Effector CD4-positive, alpha-beta T cell (primary cell): ENCODE measurements around the gene RAB3A.

Experiments used
- DNase-seq: peaks from one replicate; pipeline ENCODE4 v3.0.0-alpha.2; 2020
- total RNA-seq: gene quantifications from one replicate; lab custom pipeline; 2026; lab: John Stamatoyannopoulos, UW

Gene RAB3A, protein sequence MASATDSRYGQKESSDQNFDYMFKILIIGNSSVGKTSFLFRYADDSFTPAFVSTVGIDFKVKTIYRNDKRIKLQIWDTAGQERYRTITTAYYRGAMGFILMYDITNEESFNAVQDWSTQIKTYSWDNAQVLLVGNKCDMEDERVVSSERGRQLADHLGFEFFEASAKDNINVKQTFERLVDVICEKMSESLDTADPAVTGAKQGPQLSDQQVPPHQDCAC
- total RNA-seq = 4.3 reads per million, percentile 17 among the genes with 10 or more reads in this experiment

DNA sequence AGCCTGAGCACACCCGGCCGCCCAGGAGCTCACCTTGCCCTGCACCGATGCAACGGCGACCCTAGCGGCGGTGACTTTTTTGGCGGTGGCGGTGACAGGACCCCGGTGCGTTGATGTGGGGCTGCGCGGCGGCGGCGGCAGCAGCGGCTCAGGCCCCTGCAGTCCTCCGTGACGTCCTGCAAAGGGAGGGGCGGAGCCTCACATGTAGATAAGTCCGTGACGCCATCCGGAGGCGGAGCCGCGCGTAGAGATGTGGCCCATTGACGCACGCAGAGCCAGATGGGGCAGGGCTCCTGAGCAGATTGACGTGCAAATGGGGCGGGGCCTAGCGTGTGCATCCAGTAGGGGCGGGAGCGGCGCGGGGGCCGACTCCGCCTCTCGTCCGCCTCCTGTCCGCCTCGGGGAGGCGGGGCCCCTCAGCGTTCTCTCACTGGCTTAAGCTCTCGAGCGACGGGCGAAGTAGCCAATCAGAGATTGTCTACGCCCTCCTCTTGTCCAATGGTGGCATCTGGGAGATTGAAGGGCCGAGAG, at the start of gene RAB3A:
Gene RAB3A, minus strand, starts transcription at position 180 of the 531 bp plus-strand sequence. CDS start 1,302 bp downstream, outside the sequence.
- DNase-seq = peak; percentile 99

DNA sequence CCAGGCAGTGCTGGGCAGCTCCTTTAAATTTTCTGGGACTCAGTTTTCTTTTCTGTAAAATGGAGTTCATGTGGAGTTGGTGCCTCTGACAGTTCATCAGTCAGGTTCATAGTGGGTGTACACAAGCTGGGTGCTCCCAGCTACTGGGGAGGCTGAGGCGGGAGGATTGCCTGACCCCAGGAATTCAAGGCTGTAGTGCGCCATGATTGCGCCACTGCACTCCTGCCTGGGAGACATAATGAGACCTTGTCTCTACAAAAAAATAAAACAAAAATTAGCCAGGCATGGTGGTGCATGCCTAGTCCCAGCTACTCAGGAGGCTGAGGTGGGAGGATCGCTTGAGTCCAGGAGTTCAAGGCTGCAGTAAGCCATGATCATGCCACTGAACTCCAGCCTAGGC, 49.3 kb upstream of the RAB3A start:
- no peak for DNase-seq

DNA sequence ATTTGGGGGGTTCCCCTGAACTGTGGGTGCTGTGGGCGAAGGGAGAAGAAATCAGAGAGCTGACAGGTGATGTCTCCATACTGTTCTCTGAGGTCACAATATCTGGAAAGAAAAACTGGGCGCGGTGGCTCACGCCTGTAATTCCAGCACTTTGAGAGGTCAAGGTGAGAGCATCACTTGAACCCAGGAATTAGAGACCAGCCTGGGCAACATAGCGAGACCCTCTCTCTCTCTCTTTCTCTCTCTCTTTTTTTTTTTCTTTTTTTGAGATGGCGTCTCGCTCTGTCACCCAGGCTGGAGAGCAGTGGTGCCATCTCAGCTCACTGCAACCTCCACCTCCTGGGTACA, 48.5 kb upstream of the RAB3A start:
- no peak for DNase-seq

DNA sequence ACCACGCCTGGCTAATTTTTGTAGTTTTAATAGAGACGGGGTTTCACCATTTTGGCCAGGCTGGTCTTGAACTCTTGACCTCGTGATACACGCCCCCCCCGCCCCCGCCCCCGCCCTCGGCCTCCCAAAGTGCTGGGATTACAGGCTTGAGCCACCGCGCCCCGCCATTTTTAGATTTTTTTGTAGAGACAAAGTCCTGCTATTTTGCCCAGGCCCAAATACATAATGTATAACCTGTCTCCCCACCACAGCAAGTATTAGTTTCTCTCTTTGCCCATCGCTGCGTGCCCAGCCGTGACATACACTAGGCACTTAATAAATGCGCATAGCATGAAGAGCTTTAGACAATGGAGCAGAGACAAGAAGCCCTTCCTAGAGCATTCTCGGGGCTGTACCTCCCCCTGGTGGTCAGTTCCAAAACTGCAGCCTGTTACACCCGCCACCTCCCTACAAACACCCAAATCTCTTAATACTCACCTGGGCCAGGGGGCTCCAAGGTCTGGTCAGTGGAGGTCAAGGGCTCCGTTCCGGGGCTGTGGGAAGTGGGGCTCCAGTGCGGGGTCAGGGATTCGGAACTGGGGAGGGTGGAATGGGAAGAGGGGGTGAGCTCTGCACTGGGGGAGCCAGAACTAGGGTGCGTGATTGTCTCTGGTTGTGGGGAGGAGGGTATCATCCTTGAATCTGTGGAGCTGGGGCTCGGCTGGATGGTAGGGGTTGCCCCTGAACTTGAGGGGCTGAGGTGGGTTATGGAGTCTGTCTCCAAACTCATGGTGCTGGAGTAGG, 47.9 kb upstream of the RAB3A start:
- DNase-seq = peak; percentile 75

DNA sequence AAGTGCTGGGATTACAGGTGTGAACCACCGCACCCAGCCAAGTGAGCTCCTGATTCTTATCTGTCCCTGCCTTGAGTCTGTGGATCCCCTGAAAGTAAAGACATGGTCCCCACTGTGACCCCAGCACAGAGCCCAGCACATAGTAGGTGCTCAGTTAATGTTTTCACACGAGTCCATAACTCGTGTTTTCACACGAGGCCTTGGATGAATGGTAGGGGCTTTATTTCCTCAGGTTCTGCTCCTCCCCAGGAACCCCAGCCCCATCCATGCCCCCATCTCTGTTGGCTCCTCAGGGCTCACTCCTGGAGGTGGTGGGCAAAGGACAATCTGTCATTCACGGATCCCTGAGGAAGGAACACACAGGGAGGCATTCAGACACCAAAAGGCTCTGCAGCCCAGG, 46.0 kb upstream of the RAB3A start:
- no peak for DNase-seq

DNA sequence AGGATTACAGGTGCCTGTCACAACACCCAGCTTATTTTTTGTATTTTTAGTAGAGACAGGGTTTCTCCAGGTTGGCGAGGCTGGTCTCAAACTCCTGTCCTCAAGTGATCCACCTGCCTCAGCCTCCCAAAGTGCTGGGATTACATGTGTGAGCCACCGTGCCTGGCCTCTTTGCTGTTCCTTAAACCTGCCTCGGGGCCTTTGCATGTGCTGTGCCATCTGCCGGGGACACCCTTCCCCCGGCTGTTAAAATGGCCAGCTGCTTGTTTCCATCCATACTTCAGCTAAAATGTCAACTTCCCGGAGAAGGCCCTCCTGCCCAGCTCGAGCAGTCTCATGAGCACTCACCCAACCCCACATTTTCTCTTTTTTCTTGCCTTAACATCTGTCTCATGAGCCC, 41.5 kb upstream of the RAB3A start:
- DNase-seq = no peak

DNA sequence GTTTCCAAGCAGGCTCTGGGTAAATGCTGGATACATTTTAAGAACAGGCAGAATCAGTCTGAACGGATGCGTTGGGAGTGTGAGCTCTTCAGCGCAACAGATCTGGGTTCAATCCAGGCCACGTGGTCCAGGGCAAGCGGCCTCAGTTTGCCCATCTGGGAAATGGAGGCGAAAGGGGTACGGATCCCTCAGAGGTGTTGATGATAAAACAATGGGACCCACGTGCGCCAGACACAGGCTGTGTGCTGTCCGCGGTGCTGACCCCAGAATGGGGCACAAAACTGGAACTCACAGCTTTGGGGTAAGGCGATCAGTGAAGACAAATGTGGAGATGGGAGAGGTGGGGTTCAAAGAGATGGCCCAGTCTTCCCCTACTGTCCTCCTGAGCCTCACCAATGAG, 35.5 kb upstream of the RAB3A start:
- DNase-seq = no peak

DNA sequence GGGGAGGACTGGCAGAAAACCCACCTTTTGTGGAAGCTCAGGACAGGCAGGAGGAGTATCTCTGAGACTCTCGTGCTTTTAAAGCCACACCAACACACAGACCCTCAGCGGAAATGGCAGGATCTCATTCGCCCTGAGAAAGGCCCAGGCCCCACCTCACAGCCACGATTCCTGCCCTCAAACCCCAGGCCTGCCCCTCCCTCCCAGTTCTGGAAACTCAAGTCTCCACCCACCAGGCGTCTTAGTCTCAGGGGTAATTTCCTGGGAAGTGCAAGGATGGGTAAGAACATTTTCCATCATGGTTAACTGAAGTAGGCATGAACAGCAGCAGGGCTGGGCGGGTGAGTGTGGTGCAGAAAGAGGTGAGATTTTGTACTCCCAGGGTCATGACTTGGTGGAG, 30.4 kb upstream of the RAB3A start:
- no peak for DNase-seq

DNA sequence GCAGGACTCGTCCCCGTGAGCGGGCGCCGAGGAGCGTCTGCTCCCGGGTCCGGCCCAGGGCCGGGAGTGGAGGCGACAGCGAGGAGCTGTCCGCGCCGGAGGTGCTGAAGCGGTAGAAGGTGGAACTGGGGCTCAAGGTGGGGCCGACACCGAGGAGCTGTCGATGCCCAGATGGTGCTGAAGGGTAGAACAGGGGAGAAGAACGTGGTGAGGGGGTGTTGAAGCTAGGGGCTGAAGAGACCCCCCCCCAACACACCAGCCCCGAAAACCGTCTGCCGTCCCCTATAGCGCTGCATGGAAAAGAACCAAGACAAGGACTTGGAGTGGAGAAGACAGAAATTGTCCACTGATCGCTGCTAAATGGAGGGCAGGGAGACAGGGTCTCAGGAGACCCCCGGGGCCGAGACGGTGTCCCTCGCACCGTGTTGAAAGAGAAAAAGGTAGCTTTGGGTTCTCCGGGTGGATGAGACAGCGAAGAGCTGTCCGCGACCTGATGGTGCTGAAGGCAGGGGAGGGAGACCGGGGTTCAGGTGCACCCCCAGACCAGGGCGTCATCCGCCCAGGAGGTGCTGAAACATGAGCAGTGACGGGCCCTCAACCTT, 29.5 kb upstream of the RAB3A start:
- peak; percentile 35 for DNase-seq

DNA sequence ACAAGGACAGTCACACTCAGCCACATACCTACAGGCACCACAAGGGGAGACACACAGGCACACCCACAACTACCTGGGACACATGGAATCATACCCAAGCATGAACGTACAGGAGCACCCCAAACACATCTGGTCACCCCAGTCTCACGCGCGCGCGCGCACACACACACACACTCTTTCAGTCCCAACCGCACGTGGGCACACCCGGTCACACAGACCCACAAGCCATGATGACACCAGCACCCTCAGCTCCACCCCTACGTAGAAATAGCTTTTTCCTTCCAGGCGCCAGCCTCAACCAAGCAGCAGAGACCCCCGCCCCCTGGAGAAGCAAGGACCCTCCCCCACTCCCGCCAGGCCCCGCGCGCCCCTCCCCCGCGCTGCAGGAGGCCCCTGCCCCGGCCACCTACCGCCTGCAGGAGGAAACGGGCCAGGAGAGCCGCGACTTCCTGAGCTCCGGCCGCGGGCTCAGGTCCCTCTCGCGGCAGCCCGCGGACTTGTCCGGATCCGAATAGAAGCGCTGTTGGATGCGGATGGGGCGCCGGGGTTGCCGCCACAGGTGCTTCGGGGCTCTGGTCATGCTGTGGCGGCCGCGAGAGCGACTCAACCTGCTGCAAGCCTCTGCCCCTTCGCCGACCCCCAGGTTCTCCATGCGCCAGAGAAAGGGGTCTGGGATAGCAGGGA, 28.8 kb upstream of the RAB3A start:
- DNase-seq = no peak

DNA sequence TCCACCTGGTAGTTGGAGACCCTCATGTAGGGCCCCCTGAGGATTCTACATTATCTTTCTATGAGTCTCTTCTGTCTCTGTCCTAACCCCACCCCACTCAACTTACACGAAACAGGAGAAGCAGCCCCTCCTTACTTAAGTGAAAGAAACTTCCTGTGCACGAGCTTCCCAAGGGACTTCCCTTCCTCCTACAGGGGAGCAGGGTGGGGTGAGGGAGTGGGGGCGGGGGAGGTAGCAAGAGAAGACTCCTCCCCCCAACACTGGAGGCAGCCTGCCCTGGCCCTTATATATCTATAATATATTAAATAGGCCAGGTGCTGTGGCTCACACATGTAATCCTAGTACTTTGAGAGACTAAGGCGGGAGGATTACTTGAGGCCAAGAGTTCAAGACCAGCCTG, 27.9 kb upstream of the RAB3A start:
- no peak for DNase-seq

DNA sequence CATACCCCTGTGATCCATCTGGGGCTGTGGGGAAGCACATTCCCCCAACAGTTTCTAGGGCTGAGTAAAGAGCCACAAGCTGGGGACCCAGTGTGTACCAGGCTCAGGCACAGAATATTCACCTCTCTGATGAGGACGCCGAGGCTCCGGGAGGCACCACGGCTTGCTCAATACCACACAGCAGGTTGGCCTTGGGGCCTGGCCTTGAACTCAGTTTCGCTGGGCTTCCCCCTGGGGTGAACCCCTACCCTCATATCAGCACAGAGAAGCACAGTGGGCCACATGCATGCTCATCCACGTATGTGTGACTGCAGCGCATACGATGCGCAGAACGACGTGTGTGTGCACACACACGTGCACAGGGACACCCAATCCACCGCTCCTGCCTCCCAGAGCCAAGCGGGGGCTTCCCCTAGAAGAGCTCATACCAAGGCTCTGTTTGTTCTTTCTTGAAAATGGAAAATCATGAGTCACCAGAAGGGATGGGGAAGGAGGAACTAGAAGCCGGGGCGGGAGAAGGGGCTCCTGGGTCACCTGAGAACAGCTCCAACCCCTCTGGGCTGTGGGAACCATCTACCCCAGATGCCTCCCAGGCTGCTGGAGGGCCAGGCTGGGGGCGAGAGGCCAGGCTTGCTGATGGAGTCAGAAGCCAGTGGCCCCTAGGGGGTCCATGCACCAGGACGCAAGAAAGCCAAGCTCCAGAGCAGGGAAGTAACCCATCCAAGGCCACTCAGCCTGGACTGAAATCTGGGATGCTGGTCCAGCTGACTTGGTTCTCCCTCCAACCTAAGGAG, 27.3 kb upstream of the RAB3A start:
- DNase-seq = no peak

DNA sequence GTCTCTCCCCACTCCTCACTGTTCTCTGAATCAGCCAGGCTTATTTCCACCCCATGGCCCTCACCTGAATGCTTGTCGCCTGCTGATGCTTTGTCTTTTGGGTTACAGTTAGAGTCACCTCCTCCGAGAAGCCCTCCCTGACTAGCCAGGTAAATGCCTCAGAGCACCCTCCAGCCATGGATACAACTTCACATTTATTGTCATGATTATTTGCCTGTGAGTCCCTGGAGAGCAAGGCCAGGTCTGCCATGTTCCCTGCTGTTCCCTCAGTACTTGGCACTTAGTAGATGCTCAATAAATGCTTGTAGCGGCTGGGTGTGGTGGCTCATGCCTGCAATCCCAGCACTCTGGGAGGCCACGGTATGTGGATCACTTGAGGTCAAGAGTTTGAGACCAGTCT, 26.1 kb upstream of the RAB3A start:
- no peak for DNase-seq

DNA sequence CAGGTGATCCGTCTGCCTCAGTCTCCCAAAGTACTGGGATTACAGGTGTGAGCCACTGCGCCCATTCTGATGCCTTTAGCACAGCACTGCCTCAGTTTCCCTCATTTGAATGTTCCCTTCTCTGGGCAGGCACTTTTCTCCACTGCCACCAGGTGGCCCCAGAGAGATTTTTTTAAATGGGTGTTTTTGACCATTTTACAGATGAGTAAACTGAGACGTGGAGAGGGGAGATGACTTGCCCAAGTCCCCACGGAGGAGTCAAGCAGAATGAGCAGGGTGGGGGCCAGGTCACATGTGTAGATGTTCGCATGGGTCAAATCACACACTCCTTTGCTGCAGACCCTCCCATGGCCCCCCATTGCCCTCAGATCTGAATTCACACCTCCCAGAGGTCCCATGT, 25.6 kb upstream of the RAB3A start:
- DNase-seq = no peak

DNA sequence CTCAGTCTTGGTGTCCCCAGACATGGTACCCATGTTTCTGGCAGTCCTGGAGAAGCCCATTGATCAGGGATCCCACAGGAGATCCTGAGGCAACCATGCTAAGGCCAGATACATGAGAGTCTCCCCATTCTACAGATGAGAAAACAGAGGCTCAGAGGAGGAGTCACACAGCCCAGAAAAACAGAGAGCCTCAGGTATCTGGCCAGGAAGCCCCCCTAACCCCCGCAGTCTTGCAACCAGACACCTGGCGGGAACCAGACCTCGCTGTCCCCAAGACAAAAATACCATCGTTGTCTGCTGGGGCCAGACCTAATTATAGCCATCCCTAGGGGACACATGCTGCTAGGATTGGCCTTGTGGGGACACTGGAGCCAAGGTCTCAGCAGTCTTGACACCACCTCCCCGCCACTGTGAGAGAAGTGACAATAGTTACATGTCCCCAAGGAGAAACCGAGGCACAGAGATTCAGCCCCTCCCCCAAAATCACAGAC, 24.0 kb upstream of the RAB3A start:
- DNase-seq = no peak

DNA sequence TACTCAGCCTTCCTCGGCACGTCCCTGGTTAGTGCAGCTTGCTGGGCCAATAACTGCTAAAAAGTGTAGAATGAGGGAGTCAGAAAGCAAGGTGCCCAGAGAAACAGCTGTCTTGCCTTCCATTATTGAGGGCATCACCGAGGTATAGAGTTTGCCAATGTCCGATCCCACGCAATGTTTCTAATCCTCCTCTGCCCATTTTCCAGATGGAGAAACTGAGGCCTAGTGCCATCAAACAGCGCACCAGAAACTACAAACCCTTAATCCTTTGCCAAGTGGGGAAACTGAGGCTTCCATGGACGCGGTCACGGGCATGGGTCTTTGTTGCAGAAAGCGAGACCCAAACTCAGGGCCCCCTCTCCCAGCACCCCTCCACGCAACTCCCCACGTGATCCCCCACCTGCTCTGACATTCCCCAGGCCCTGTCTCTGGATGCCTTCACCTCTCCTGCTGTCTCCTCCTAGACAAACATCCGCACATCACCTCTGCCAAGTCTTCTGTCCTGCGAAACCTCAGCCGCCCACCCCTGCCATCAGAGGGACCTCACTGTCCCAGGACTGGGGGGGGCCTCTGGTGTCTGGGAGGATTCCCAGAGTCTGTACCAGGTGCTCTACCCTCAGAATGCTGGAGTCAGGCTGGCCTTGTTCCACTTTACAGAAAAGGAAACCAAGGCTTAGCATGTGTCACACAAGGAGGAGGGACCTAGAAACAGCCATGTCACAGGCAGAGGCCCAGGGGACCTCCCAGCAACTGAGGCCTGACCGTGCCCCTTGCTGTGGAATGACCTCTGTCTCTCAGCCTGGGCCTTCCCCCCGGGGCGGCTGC, 23.3 kb upstream of the RAB3A start:
- DNase-seq = no peak

DNA sequence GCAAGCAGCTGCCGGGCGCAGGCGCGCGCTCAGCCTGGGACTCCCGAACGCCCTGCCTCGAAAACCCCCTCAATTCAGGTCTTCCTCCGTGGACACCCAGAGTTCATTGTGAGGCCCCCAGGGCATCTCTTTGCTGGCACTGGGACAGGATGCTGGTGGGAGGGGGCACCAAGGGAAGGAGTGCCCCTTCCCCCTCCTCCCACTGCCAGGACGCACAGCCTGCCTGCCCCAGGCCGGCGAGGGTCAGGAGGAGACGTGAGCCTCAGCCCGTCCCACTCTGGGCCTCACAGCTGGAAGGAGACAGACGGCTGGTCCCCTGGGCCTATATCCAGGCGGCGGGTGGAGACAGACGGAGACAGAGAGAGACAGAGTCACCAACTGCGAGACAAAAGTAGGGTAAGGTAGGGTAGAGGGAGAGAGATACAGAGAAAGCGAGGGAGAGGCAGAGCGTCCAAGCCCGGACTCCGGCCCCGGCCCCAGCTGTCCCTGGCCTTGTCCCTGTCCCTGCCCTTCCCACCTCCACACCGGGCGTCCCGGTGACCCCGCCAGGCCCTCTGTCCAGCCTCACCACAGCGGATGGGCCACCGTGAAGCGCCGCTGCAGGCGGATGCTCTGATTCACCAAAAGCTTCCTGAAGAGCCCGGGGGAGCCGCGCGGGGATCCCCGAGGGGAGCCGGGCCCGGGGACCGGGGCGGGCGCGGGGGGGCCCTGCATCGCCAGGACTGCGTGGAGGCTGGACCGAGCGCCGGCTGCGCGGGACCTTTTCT, 22.0 kb upstream of the RAB3A start, which contains the start of gene PDE4C:
Gene PDE4C, minus strand, starts transcription at position 737 of the 767 bp plus-strand sequence. Its CDS starts 23 bp downstream, at position 714.
- DNase-seq = no peak

DNA sequence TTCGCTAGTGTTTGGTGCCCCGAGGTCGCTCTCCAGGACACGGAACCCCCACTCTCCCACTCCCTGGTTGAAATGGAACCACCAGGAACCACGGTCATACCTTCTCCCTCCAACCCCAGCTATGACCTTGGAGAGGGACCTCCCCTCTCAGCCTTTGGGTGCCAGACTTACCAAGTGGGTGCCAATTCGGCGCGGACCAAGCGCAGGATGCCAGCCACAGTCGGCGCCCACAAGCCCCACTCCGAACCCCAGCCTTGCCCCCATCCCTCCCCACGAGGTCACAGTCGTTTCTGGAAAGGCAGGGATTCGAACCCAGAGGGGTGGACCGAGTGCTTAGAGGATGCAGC, 21.5 kb upstream of the RAB3A start:
- DNase-seq = no peak

DNA sequence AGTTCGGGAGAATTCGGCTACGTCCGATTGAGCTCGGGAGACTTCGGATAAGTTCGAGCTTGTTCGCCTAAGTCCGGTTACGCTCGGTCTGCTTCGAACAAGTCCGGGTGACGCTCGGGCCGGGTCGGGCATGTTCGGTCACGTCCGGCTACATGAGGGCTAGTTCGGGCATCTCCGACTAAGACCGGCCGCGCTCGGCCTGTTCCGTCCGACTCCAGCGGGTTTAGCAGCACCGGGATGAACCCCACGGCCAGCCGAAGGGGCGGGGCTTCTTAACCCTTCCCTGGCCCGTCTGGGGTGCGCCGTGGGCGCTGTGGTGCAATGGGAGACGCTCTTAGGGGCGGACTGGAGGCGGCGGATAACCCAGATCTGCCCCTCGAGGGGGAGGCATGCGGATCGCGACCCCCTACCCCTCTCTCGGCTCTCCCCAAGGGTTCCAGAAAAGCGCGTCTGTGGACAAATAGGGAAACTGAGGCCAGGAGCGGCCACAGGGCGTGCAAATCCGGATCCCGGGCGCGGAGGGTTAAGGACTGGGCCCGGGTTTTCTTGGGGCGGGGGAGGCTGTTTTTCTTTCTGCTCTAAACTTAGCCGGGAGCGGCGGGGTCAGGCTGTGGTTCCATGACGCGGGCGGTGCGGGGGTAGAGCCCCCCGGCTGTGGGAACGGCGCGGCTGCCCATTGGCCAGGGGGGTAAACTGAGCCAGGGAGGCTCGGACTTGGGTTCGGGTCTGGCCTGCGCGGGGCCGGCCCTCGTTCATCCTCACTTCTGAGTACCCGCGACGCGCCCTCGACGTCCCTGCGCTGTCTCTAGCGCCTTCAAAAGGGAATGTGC, 20.9 kb upstream of the RAB3A start:
- peak; percentile 62 for DNase-seq
